HG02678 (cell line): ENCODE data around the gene PTPRT.

ENCODE experiments used
- ATAC-seq: cut with Tn5 transposase; IDR thresholded peaks from one replicate; pipeline ENCODE4 v1.9.1; 2021; ENCODE audit warnings: mild to moderate bottlenecking, moderate library complexity; ENCODE audit not compliant: unreplicated experiment

The PTPRT gene

GRCh38 chr20:42576167-42576566 lies 613.5 kb downstream of the PTPRT start:
- no peak for ATAC-seq

GRCh38 chr20:42572320-42573016 lies 617.2 kb downstream of the PTPRT start:
- ATAC-seq, result no peak

- ATAC-seq, result no peak
Measured at GRCh38 chr20:42567409-42567808, 622.3 kb downstream of the PTPRT start.

GRCh38 chr20:42565235-42565995 lies 624.3 kb downstream of the PTPRT start:
- ATAC-seq, result no peak

GRCh38 chr20:42559665-42560064 lies 630.0 kb downstream of the PTPRT start:
- ATAC-seq, result no peak

- ATAC-seq, result no peak
Measured at GRCh38 chr20:42556575-42556974, 633.1 kb downstream of the PTPRT start.

GRCh38 chr20:42553374-42553773 lies 636.3 kb downstream of the PTPRT start:
- no peak for ATAC-seq

GRCh38 chr20:42549496-42549895 lies 640.2 kb downstream of the PTPRT start:
- no peak for ATAC-seq

- ATAC-seq, result no peak
Measured at GRCh38 chr20:42544926-42545325, 644.8 kb downstream of the PTPRT start.

- ATAC-seq, result no peak
Measured at GRCh38 chr20:42532831-42533230, 656.9 kb downstream of the PTPRT start.

- ATAC-seq, result no peak
Measured at GRCh38 chr20:42531508-42531961, 658.2 kb downstream of the PTPRT start.

GRCh38 chr20:42530855-42531448 lies 658.8 kb downstream of the PTPRT start:
- no peak for ATAC-seq

- ATAC-seq, result no peak
Measured at GRCh38 chr20:42530191-42530590, 659.5 kb downstream of the PTPRT start.

GRCh38 chr20:42524058-42524457 lies 665.6 kb downstream of the PTPRT start:
- no peak for ATAC-seq

GRCh38 chr20:42516692-42517091 lies 673.0 kb downstream of the PTPRT start:
- no peak for ATAC-seq

- no peak for ATAC-seq
Measured at GRCh38 chr20:42510686-42511085, 679.0 kb downstream of the PTPRT start.

GRCh38 chr20:42507874-42508273 lies 681.8 kb downstream of the PTPRT start:
- ATAC-seq, result no peak

GRCh38 chr20:42506397-42506796 lies 683.3 kb downstream of the PTPRT start:
- no peak for ATAC-seq

- ATAC-seq, result no peak
Measured at GRCh38 chr20:42502591-42502990, 687.1 kb downstream of the PTPRT start.

GRCh38 chr20:42496595-42496994 lies 693.1 kb downstream of the PTPRT start:
- no peak for ATAC-seq

GRCh38 chr20:42494290-42494689 lies 695.4 kb downstream of the PTPRT start:
- no peak for ATAC-seq

GRCh38 chr20:42493001-42493400 lies 696.7 kb downstream of the PTPRT start:
- ATAC-seq, result no peak
